WERI-Rb-1 (cell line): ENCODE data around the gene PNPLA8.
"Not testable (repeated sequence)": the region's sequence is repeated elsewhere in the genome, so short reads cannot be mapped to it uniquely, and the experiment has no call there.

ENCODE experiments used
- DNase-seq: peaks from one replicate; pipeline ENCODE4 v3.0.0-alpha.2; 2020
- H3K27ac ChIP-seq: fragments of 250-450 bp; sonication (Bioruptor Pico); 2 replicates; pipeline ENCODE4 v1.5.1; 2020; ENCODE audit warnings: mild to moderate bottlenecking, moderate library complexity
- H3K27me3 ChIP-seq: fragments of 250-450 bp; sonication (Bioruptor Pico); 2 replicates; pipeline ENCODE4 v1.5.1; 2021; ENCODE audit warnings: mild to moderate bottlenecking, low read depth, moderate library complexity; ENCODE audit not compliant: insufficient read depth, severe bottlenecking
- H3K36me3 ChIP-seq: fragments of 250-450 bp; sonication (Bioruptor Pico); 2 replicates; pipeline ENCODE4 v1.5.1; 2020; ENCODE audit warnings: mild to moderate bottlenecking, moderate library complexity
- H3K4me3 ChIP-seq: 2 replicates; pipeline ENCODE4 v1.5.1; 2011; ENCODE audit warnings: low read depth, mild to moderate bottlenecking, control low read depth, low read length
- H3K9me3 ChIP-seq: fragments of 250-450 bp; sonication (Bioruptor Pico); 2 replicates; pipeline ENCODE4 v1.5.1; 2021; ENCODE audit warnings: mild to moderate bottlenecking, moderate library complexity; ENCODE audit not compliant: severe bottlenecking
- CTCF ChIP-seq: IDR thresholded peaks from 2 replicates; pipeline ENCODE4 v1.5.1; 2011; ENCODE audit warnings: low read depth, mild to moderate bottlenecking, control low read depth, inconsistent platforms, low read length

The PNPLA8 gene

GRCh38 chr7:108557191-108557590 is 31.3 kb upstream of the PNPLA8 start:
- no peak for DNase-seq
- peaks cover 9% of the 10 kb centered on the region for H3K9me3 ChIP-seq
- H3K27ac ChIP-seq = no peak overlapping the region
- TF ChIP-seq CTCF = no peak
- no peaks in the 10 kb centered on the region for H3K27me3 ChIP-seq
- no peaks in the 10 kb centered on the region; the same call in 1 of the 2 replicates for H3K36me3 ChIP-seq
- H3K4me3 ChIP-seq = no peak overlapping the region

GRCh38 chr7:108556665-108557064 is 30.7 kb upstream of the PNPLA8 start:
- DNase-seq = not testable (repeated sequence)

GRCh38 chr7:108548141-108548896 is 22.4 kb upstream of the PNPLA8 start:
- not testable (repeated sequence) for H3K9me3 ChIP-seq, H3K36me3 ChIP-seq, H3K4me3 ChIP-seq, DNase-seq, H3K27me3 ChIP-seq, H3K27ac ChIP-seq

More at GRCh38 chr7:108556665-108557064, 30.7 kb upstream of the PNPLA8 start:
- not testable (repeated sequence) for H3K4me3 ChIP-seq, H3K27ac ChIP-seq, H3K9me3 ChIP-seq, H3K27me3 ChIP-seq, H3K36me3 ChIP-seq

GRCh38 chr7:108541478-108541877 is 15.5 kb upstream of the PNPLA8 start:
- no peak overlapping the region for H3K27ac ChIP-seq
- H3K4me3 ChIP-seq = no peak overlapping the region
- TF ChIP-seq CTCF = no peak
- no peaks in the 10 kb centered on the region for H3K36me3 ChIP-seq
- H3K27me3 ChIP-seq = no peaks in the 10 kb centered on the region
- DNase-seq = no peak
- H3K9me3 ChIP-seq = no peaks in the 10 kb centered on the region

GRCh38 chr7:108538685-108539084 is 12.8 kb upstream of the PNPLA8 start:
- not testable (repeated sequence) for H3K27me3 ChIP-seq, H3K36me3 ChIP-seq, H3K27ac ChIP-seq, H3K9me3 ChIP-seq, DNase-seq, H3K4me3 ChIP-seq

- not testable (repeated sequence) for DNase-seq, H3K27ac ChIP-seq, H3K9me3 ChIP-seq
Observed at GRCh38 chr7:108538236-108538635, 12.3 kb upstream of the PNPLA8 start.

GRCh38 chr7:108537229-108537628 is 11.3 kb upstream of the PNPLA8 start:
- H3K9me3 ChIP-seq = no peaks in the 10 kb centered on the region
- H3K4me3 ChIP-seq = no peak overlapping the region
- H3K36me3 ChIP-seq = no peaks in the 10 kb centered on the region
- DNase-seq = no peak
- no peak overlapping the region for H3K27ac ChIP-seq
- no peak for TF ChIP-seq CTCF
- H3K27me3 ChIP-seq = no peaks in the 10 kb centered on the region

More at GRCh38 chr7:108538236-108538635, 12.3 kb upstream of the PNPLA8 start:
- not testable (repeated sequence) for H3K27me3 ChIP-seq, H3K36me3 ChIP-seq, H3K4me3 ChIP-seq

GRCh38 chr7:108535744-108536143 is 9.8 kb upstream of the PNPLA8 start:
- H3K36me3 ChIP-seq = no peaks in the 10 kb centered on the region
- no peaks in the 10 kb centered on the region for H3K27me3 ChIP-seq
- DNase-seq = no peak
- TF ChIP-seq CTCF = no peak
- H3K27ac ChIP-seq = no peak overlapping the region
- H3K4me3 ChIP-seq = no peak overlapping the region
- H3K9me3 ChIP-seq = no peaks in the 10 kb centered on the region
